Stimulated activated CD4-positive, alpha-beta T cell treated with anti-CD3 and anti-CD28 coated beads, TNF-alpha, amount 100 ng/mL, for 48 hours (primary cell): ENCODE results near the gene CDH23.

Source experiments
- DNase-seq, 3 donors: peaks; one replicate each; pipeline ENCODE4 v3.0.0-alpha.2; 2020; ENCODE audit warnings: low read depth in 3 of 3

The CDH23 gene

DNA sequence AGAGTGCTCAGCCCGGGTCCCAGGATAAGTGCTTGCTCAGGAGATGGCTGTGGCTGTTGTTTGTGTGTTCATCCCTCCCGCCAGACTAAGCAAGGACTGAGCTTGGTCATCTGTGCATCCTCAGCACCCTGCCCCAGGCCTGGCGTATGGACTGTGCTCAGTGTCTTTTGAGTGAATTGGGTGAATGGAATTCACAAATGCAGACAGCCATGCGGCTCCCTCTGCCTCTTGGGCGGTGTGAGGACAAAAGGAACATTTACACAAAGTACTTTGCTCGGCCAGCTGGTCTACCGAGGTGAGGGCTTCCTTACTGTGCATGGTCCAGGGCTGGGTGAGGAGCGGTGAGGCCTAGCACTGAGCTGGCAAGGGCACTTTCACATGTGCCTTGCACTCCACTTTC lies 120.2 kb downstream of the CDH23 start:
- no peak for DNase-seq

DNA sequence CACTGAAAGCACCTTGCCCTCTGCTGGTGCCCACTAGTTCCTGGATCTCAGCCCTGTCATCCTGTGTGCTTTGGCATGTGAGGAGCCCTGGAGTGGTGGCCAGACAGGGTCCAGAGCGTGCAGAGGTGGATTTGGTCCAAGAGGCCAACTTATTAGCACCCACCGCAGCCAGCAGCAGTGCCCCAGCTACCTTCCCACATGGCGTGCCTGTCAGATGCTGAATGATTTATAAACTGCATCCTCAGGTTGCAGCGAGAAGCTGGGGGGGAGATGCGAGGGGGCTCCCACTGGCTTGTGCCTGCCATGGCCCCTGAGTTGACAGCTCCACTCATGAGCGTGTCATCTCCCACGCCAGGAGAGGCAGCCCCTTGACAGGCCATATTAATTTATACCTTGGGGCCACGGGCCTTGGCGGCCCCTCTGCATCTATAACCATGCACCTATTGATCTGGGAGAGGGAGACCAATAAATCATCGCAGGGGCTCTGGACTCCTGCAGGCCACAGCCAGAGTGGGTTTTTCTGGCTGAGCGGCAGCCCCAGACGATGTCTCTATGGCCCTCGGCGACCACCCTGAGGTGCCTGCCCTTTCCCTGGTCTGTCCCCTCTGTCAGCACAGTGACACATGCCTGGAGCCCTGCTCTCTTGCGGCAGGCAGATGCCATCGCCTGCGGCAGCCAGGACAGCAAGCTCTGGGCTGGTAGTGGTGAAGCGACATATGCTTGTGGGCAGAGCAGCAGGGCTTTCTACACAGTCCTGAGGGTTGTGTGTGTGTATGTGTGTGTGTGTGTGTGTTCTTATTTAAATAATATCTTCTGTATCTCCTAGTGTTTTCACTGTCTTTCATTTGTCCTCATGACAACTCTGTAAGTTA lies 120.8 kb downstream of the CDH23 start:
- DNase-seq, result no peak

- no peak for DNase-seq
These were observed 123.3 kb downstream of the CDH23 start for GRCh38 chr10:71520042-71520441.

GRCh38 chr10:71521504-71522441 lies 125.1 kb downstream of the CDH23 start:
- DNase-seq, result no peak

- DNase-seq, result no peak
These were observed 125.9 kb downstream of the CDH23 start for GRCh38 chr10:71522442-71523144.

DNA sequence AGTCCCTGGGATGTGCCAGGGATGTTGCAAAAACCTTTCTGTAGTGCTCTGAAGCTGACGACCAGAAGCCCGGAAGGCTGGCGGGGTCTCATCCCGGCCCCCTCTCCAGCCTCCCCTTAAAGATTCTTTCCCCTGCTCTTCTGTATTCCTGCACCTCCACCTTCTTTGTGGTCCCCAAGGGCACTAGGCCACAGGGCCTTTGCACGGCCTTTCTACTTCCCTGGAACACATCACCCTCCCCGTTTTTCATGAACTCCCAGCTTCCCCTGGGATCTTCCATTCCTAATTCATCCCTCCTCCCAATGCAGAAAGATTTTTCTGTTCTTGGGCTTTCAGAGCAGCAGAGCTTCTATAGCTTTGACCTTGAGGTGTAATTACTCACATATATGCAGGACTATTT lies 127.0 kb downstream of the CDH23 start:
- no peak for DNase-seq

DNA sequence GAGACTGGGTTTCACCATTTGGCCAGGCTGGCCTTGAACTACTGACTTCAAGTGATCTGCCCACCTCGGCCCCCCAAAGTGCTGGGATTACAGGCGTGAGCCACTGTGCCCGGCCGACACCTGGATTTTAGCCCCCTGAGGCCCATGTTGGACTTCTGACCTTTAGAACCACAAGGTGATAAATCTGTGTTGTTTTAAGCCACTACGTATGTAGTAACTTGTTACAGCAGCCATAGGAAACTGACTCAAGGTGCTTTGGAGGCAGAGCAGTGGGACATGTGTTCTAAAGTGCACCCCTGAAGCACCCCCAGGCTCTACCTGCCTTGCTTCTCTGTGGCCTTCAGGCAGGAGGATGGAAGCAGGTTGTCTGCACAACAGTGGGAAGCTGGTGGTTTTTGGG lies 128.4 kb downstream of the CDH23 start:
- DNase-seq, result no peak

- no peak for DNase-seq
These were observed 129.0 kb downstream of the CDH23 start for GRCh38 chr10:71525721-71526120.

DNA sequence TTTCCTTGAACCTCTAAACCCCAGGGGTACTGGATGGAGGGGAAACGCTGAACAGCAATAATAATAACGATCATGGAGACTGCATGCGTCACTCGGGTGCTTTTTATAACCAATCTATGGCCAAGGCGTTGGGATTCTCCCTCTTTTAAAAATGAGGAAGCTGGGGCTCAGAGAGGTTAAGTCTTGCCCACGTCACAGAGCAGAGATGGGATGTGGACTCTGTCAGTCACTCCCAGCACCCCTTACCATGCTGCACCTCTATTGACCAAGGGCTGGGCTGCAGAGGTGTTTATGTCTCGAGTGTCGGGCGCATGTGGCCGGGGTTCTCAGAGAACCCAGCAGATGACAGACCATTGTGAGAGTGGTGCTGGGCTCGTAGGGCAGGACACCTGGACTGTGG lies 129.9 kb downstream of the CDH23 start:
- no peak for DNase-seq

GRCh38 chr10:71527135-71527534 lies 130.4 kb downstream of the CDH23 start:
- no peak for DNase-seq

- DNase-seq, result no peak
These were observed 131.9 kb downstream of the CDH23 start for GRCh38 chr10:71528371-71529206.

- no peak for DNase-seq
These were observed 132.6 kb downstream of the CDH23 start for GRCh38 chr10:71529207-71529827.

DNA sequence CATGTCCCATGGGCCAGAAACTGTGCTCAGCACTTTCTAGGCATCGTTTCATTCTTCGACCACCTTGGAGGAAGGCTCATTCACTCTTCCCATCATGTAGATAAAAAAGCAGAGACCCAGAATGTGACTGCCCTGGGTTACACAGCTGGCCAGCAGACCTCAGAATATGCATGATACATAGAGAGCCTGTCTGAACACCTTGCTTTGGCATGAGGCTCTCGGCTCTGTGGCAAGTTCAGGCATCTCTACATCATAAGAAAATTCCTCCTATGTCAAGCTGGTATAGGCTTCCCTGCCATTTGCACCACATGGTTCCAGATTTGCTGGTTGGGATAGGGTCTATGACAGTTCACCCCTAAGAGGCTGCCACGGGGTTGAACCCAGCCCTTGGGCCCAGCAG lies 134.1 kb downstream of the CDH23 start:
- DNase-seq, result no peak

DNA sequence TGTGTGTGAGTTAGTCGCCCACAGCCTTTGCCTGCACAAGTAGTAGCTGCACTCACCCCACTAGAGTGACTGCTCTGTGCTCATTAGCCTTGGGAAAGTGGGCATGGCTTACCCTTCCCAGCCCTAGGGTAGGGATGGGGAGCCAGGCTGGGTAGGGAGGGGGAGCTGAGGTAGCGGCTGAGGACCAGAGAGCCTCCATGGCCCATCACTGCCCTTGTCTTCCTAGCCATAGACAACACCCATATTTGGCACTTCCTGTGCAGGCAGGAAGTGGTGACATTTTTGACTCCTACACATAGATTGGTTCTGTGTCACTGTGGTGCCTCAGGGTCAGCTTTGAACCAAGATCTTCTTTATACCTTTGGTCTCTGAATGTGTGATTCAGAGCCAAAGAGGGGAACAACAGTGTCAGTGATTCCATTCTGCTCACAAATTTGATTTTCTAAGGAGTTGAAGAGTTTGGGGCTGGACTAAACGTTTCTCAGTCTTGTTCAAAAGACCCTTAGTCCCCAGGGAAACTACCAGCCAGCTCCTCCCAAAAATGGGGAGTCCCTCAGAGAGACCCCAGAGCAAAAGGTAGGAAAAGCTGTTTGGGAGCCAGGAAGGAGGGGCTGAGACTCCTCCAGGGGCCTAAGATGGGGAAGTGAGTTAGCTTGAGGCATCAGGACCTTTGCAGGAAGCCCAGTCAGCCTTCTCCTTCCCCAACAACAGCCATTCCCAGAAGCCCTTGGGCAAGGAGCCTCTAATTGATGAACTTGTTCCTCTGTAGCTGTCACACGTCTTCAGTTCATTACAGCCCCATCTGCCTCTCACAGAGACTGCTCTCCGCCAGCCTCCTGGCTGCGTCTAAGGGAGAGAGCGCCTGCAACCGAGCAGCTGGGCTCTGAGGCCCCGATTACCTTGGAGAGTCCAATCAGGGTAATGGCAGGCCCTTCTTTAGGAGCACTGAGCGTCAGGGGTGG lies 135.0 kb downstream of the CDH23 start:
- DNase-seq, result peak; percentile 16 to 54 (median 39)

DNA sequence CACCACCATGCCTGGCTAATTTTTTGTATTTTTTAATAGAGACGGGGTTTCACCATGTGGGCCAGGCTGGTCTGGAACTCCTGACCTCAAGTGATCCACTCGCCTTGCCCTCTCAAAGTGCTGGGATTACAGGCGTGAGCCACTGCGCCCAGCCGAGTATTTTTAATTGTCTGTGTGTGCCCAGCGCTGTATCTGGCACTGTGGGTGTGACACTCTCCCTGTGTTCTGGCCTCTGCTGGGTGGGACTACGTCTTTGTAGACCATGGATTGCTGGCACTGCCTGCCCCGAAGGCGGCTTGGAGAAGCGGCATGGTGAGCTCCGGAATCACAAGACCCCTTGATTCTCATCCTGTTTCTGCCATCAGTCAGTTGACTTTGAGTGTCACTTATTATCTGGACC lies 136.2 kb downstream of the CDH23 start:
- no peak for DNase-seq

DNA sequence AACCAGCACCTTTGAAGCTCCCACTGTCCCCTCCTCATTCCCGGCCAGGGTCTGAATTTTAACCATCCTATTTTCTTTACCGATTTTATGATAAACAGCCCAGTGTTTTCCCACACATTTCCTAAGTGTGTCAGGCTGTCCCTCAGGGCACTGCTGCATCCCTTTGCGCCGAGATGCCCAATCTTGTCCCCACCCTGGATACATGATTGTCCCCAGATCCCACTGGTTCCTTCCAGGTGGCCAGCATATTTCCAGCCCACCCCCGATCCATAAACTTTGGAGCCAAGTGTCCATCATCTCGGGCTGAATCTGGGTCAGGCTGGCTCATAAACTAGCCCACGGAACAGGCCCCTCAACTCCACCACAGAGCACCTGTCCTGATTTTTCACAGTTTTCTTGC lies 137.2 kb downstream of the CDH23 start:
- no peak for DNase-seq

DNA sequence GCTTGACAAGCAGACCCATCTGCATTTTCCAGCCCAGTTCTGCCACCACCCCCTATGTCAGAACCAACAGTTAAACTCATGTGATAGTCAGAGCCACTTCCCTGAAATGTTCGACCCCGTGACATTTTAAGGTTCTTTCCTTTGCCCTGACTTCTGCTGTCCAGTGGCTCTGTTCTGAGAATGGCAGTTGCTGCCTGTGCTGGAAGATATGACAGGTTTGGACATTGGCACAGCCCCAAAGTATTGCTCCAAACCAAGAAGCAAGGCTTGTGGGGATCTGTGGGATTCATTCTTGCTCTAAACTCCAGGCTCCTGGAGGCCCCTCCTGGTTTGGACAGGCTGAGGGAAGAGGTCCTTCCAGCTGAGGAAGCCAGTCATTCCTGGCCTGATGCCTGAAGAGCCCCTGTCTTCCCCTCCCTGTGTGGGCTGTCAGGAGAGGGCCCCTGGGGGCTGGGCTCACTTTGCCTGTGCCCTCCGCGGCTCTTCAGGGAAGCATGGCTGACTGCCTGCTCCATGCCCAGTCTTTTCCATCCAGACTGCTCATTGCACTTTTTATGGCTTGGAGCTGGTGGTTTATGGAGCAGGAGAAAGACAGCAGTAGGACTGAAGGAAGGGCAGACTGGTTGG lies 138.0 kb downstream of the CDH23 start:
- DNase-seq, result no peak

DNA sequence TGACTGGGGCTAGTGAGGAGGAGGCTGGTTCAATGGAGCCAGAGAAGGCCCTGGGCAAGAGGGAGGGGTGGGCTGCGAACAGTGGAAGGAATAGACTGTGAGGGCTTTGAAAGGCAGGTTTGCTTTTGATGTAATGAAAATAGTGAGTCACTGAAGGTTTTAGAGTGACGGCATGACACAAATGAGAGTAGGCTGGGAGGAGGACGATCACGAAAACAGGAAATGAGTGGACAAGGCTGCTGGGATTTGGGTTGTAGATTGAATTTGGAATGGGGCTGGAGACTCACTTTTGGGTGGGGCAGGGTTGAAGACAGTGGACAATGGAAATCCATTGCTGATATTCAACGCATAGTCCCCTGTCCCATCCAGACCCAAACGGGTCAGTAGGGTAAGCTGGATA lies 139.6 kb downstream of the CDH23 start:
- no peak for DNase-seq

DNA sequence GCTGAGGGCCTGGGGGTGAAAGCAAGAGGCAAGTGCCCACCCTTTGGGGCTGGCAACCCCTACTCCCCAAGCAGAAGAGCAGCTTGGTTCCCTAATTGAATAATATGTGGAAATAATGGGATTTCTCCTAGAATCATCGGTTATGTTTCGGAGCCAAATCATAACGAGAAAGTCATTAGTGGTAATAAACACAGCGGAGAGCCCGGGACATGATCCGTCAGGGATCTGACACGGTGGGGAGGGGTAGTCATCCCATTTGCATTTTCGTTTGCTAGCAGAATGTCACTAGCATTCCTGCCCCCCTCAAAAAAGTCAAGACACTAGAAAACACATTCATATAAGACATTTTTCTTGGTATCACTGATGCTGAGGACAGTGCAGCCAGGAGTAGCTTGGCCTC lies 140.4 kb downstream of the CDH23 start:
- no peak for DNase-seq
